Keratinocyte (primary cell): Measurements from ENCODE around the gene DISP2. TPM values are rescaled to one million over a fixed set of nuclear protein-coding genes. Genes with fewer than 3 reads are reported as not detected.

Experiments
- DNase-seq: peaks from one replicate; pipeline ENCODE4 v3.0.0-alpha.2; 2011; ENCODE audit warnings: low read depth, missing footprints, low spot score
- FAIRE-seq: peaks from 2 replicates; lab custom pipeline; 2011; peaks lifted over from hg19 to GRCh38; lab: Jason Lieb, UNC
- H2AFZ ChIP-seq: 2 replicates; pipeline ENCODE4 v1.6.0; 2012; ENCODE audit warnings: low read length, control low read depth, inconsistent platforms; ENCODE audit not compliant: control insufficient read depth
- H3K27ac ChIP-seq: 2 replicates; pipeline ENCODE4 v1.5.1; 2011; ENCODE audit warnings: low read length; ENCODE audit not compliant: control insufficient read depth, insufficient read depth
- H3K27me3 ChIP-seq: 3 replicates; pipeline ENCODE4 v1.6.0; 2011; ENCODE audit warnings: low read length; ENCODE audit not compliant: control insufficient read depth, insufficient read depth; ENCODE audit errors: extremely low read depth
- H3K36me3 ChIP-seq, 2 experiments: 2 replicates in 1 of 2; 3 replicates in 1 of 2; pipeline ENCODE4 v1.5.1; 2011; ENCODE audit warnings: low read length in 2 of 2, mild to moderate bottlenecking in 1 of 2; ENCODE audit not compliant: control insufficient read depth in 2 of 2, insufficient read depth in 2 of 2; ENCODE audit errors: extremely low read depth in 1 of 2
- H3K4me1 ChIP-seq: 3 replicates; pipeline ENCODE4 v1.5.1; 2011; ENCODE audit warnings: low read length; ENCODE audit not compliant: control insufficient read depth, insufficient read depth; ENCODE audit errors: extremely low read depth
- H3K4me2 ChIP-seq: 3 replicates; pipeline ENCODE4 v1.6.0; 2011; ENCODE audit warnings: low read depth, low read length; ENCODE audit not compliant: control insufficient read depth, insufficient read depth; ENCODE audit errors: extremely low read depth
- H3K4me3 ChIP-seq, 3 experiments: fragments of 200-600 bp in 1 of 3; sonication (generic) in 1 of 3; 2 replicates in 2 of 3; 3 replicates in 1 of 3; pipeline ENCODE4 v1.5.1; 2011 to 2016; ENCODE audit warnings: low read length in 3 of 3, mild to moderate bottlenecking in 3 of 3, control low read depth in 2 of 3, inconsistent platforms in 1 of 3, low read depth in 1 of 3, mixed read lengths in 1 of 3, mixed run types in 1 of 3, moderate library complexity in 1 of 3; ENCODE audit not compliant: control insufficient read depth in 2 of 3, insufficient read depth in 2 of 3; ENCODE audit errors: extremely low read depth in 1 of 3
- H3K79me2 ChIP-seq: 2 replicates; pipeline ENCODE4 v1.6.0; 2012; ENCODE audit warnings: low read length; ENCODE audit not compliant: control insufficient read depth, insufficient read depth
- H3K9ac ChIP-seq: 3 replicates; pipeline ENCODE4 v1.6.0; 2011; ENCODE audit warnings: low read length; ENCODE audit not compliant: control insufficient read depth, insufficient read depth; ENCODE audit errors: extremely low read depth
- H3K9me1 ChIP-seq: 3 replicates; pipeline ENCODE4 v1.6.0; 2011; ENCODE audit warnings: low read length; ENCODE audit not compliant: control insufficient read depth, insufficient read depth; ENCODE audit errors: extremely low read depth
- H3K9me3 ChIP-seq: 2 replicates; pipeline ENCODE4 v1.5.1; 2012; ENCODE audit warnings: low read depth, low read length; ENCODE audit not compliant: control insufficient read depth
- H4K20me1 ChIP-seq: 3 replicates; pipeline ENCODE4 v1.6.0; 2011; ENCODE audit warnings: low read length; ENCODE audit not compliant: control insufficient read depth, insufficient read depth; ENCODE audit errors: extremely low read depth
- EZH2 ChIP-seq: IDR thresholded peaks from one replicate; pipeline ENCODE4 v1.6.1; 2012; ENCODE audit warnings: inconsistent platforms, mild to moderate bottlenecking, low read length, moderate library complexity
- dilution Hi-C: fragments of 300-500 bp; cut with MboI; formaldehyde crosslinking; loops from one replicate; pipeline ENCODE4 v1.7.0; 2020; ENCODE audit warnings: low sequenced_read_pairs; ENCODE audit not compliant: extremely low pct_ligation_motif_present
- polyA plus RNA-seq, 5 experiments: library from polyadenylated mRNA; depleted of rRNA in 3 of 5; stranded (reverse) in 3 of 5; stranded (forward) in 1 of 5; unstranded in 1 of 5; fragments of >200 nt; gene quantifications; 1 replicate in 1 of 5; 2 replicates in 3 of 5; 3 replicates in 1 of 5; pipeline versions ENCODE4 v1.2.1 to v1.2.3, GENCODE V29; 2011 to 2012; ENCODE audit warnings: missing spikeins in 2 of 5, low read depth in 1 of 5, low replicate concordance in 1 of 5
- TF ChIP-seq, protein P1 (sequence below), 3 experiments: IDR thresholded peaks in 1 of 3; conservative IDR thresholded peaks in 1 of 3; optimal IDR thresholded peaks in 1 of 3; 2 replicates in 2 of 3; 3 replicates in 1 of 3; pipeline versions ENCODE3 to v1.5.1; 2011; ENCODE audit warnings: low read length in 3 of 3, mild to moderate bottlenecking in 3 of 3, moderate library complexity in 2 of 3, control low read depth in 1 of 3, inconsistent platforms in 1 of 3; ENCODE audit not compliant: insufficient read depth in 2 of 3; ENCODE audit errors: extremely low read depth in 1 of 3

DISP2 gene
- polyA plus RNA-seq, 1 donor (not counting 4 experiments of a cell fraction or from before 2014, with no cell fraction given), result 0.12 TPM

DNA sequence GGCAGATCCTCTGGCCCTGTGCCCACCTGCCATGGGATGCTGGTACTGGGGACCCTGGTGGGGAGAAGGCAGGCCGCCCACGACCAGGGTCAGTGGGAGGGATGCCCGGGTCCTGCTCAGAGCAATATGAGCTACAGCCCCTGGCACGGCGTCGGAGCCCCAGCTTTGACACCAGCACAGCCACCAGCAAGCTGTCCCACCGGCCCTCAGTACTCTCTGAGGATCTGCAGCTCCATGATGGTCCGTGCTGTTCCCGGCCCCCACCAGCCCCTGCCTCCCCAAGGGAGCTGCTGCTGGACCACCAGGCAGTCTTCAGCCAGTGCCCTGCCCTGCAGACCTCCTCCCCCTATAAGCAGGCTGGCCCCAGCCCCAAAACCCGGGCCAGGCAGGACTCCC is 11.5 kb downstream of the DISP2 start:
- H3K36me3 ChIP-seq, result no peaks in the 10 kb centered on the region
- FAIRE-seq (no peak), DNase-seq (no peak)
- H3K4me2 ChIP-seq, result no peak overlapping the region
- H3K9me1 ChIP-seq, result no peaks in the 10 kb centered on the region
- H3K4me3 ChIP-seq, result no peak overlapping the region
- TF ChIP-seq EZH2, result no peak
- TF ChIP-seq, protein P1, sequence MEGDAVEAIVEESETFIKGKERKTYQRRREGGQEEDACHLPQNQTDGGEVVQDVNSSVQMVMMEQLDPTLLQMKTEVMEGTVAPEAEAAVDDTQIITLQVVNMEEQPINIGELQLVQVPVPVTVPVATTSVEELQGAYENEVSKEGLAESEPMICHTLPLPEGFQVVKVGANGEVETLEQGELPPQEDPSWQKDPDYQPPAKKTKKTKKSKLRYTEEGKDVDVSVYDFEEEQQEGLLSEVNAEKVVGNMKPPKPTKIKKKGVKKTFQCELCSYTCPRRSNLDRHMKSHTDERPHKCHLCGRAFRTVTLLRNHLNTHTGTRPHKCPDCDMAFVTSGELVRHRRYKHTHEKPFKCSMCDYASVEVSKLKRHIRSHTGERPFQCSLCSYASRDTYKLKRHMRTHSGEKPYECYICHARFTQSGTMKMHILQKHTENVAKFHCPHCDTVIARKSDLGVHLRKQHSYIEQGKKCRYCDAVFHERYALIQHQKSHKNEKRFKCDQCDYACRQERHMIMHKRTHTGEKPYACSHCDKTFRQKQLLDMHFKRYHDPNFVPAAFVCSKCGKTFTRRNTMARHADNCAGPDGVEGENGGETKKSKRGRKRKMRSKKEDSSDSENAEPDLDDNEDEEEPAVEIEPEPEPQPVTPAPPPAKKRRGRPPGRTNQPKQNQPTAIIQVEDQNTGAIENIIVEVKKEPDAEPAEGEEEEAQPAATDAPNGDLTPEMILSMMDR (optimal IDR thresholded peaks at IDR 0.05 in 1 of 3, IDR thresholded peaks at IDR 0.05 in 1 of 3, conservative IDR thresholded peaks at IDR 0.05 in 1 of 3; ENCODE audit: extremely low read depth in 1 of 3, insufficient read depth in 2 of 3, low read length in 3 of 3), result no peak
- H3K9ac ChIP-seq, result no peak overlapping the region
- no peaks in the 10 kb centered on the region for H3K79me2 ChIP-seq
- H3K27me3 ChIP-seq, result peaks cover 4% of the 10 kb centered on the region
- H3K9me3 ChIP-seq, result no peaks in the 10 kb centered on the region
- no peak overlapping the region for H2AFZ ChIP-seq
- peaks cover 11% of the 10 kb centered on the region for H3K4me1 ChIP-seq
- no peaks in the 10 kb centered on the region for H4K20me1 ChIP-seq
- dilution Hi-C loops, result no loop called here
- H3K27ac ChIP-seq, result no peak overlapping the region

DNA sequence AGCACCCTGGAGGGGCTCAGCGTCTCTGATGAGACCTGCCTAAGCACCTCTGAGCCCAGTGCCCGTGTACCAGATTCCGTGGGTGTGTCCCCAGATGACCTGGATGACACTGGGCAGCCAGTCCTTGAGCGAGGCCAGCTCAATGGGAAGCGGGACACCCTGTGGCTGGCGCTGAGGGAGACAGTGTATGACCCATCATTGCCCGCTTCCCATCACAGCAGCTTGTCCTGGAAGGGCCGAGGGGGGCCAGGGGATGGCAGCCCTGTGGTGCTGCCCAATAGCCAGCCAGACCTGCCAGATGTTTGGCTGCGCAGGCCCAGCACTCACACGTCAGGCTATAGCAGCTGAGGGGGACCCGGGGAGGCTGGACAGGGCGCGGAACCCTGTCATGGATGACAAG is 12.0 kb downstream of the DISP2 start:
- FAIRE-seq, result no peak
- Histone ChIP-seq H3K27me3 (peaks cover 4% of the 10 kb centered on the region), H3K9me1 (no peaks in the 10 kb centered on the region), H2AFZ (no peak overlapping the region), H3K27ac (no peak overlapping the region), H3K4me3 (no peak overlapping the region), H3K4me2 (no peak overlapping the region), H3K79me2 (no peaks in the 10 kb centered on the region), H3K4me1 (peaks cover 6% of the 10 kb centered on the region), H3K9me3 (no peaks in the 10 kb centered on the region), H3K36me3 (no peaks in the 10 kb centered on the region), H3K9ac (no peak overlapping the region), H4K20me1 (no peaks in the 10 kb centered on the region)
- dilution Hi-C loops, result no loop called here
- DNase-seq, result no peak
- no peak for TF ChIP-seq EZH2
- TF ChIP-seq, protein P1 (optimal IDR thresholded peaks at IDR 0.05 in 1 of 3, IDR thresholded peaks at IDR 0.05 in 1 of 3, conservative IDR thresholded peaks at IDR 0.05 in 1 of 3; ENCODE audit: extremely low read depth in 1 of 3, insufficient read depth in 2 of 3, low read length in 3 of 3), result no peak
